Measurements from ENCODE around the gene SPOP. TPM values are rescaled to one million over a fixed set of nuclear protein-coding genes. Genes with fewer than 3 reads are reported as not detected.

Gene SPOP
- total and polyA plus RNA-seq, 9 of the 15 experiments (the other 6 are each of a cell fraction or from before 2014, with no cell fraction given), result 34.2 to 65.9 (median 39.7) TPM

DNA sequence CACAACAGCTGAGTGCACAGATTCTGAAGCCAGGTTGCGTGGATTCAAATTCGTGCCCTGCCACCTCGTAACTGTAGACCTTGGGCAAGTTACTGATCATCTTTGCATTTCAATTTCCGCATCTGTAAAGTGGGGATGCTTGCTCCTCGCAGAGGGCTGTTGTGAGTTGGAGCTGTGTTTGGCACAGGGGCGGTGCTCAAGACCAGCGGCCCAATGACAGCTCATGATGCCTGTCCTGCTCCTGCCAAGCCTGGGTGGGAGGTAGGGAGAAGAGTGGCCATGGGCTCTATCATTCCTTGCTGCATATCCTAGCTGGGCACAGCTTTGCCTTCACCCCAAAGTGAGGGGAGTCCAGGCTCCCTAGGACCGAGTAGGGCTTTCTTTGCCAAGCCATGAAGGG lies 89.6 kb downstream of the SPOP start:
- Histone ChIP-seq H3K4me3 (no peak overlapping the region), H4K20me1 (replicated peaks; ENCODE audit: control insufficient read depth, insufficient read depth, low read length) (0 out of 2 replicates have a peak, but pooled peaks cover 7% of the 10 kb centered on the region), H3K9me1 (ENCODE audit: control insufficient read depth, insufficient read depth, low read length) (no peaks in the 10 kb centered on the region), H3K79me2 (ENCODE audit: control insufficient read depth, insufficient read depth, low read length) (no peaks in the 10 kb centered on the region), H3K27me3 (ENCODE audit: control insufficient read depth in 2 of 2, insufficient read depth in 2 of 2, low read length in 2 of 2) (no peaks in the 10 kb centered on the region), H3K4me2 (ENCODE audit: insufficient read depth, low read length) (no peak overlapping the region), H3K9ac (ENCODE audit: insufficient read depth in 1 of 2, low read depth in 2 of 2, low read length in 2 of 2) (no peak overlapping the region), H3K9me3 (replicated peaks; ENCODE audit: control insufficient read depth, insufficient read depth, low read depth, low read length) (no peaks in the 10 kb centered on the region), H2AFZ (ENCODE audit: low read depth, low read length) (no peak overlapping the region), H3K4me1 (replicated peaks in 1 of 2; ENCODE audit: control insufficient read depth in 2 of 2, insufficient read depth in 2 of 2, low read length in 2 of 2) (no peaks in the 10 kb centered on the region), H3K27ac (ENCODE audit: extremely low read depth, low read depth, low read length) (no peak overlapping the region), H3K36me3 (ENCODE audit: control insufficient read depth, insufficient read depth, low read length) (no peaks in the 10 kb centered on the region)
- no peak for DNase-seq (ENCODE audit: extremely low read depth in 1 of 4, low spot score in 3 of 4)
- ChIA-PET CTCF (ENCODE audit: low intra/inter-chr PET ratio) (no interaction called here), POLR2A (interaction anchor here (2.0 kb wide), 1 partner anchor 9 kb away, joined by 8 read pairs; no protein-coding TSS in a partner anchor)
- no peak for TF ChIP-seq BCLAF1 (IDR thresholded peaks at IDR 0.05; ENCODE audit: borderline replicate concordance in 1 of 2, control insufficient read depth in 1 of 2, low read depth in 2 of 2, low read length in 1 of 2)
- no peak for TF ChIP-seq BRCA1 (IDR thresholded peaks at IDR 0.05)
- no peak for TF ChIP-seq BRCA1 (CRISPR knock-in tag; IDR thresholded peaks at IDR 0.05)
- TF ChIP-seq, protein P1, sequence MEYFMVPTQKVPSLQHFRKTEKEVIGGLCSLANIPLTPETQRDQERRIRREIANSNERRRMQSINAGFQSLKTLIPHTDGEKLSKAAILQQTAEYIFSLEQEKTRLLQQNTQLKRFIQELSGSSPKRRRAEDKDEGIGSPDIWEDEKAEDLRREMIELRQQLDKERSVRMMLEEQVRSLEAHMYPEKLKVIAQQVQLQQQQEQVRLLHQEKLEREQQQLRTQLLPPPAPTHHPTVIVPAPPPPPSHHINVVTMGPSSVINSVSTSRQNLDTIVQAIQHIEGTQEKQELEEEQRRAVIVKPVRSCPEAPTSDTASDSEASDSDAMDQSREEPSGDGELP (CRISPR knock-in tag; IDR thresholded peaks at IDR 0.05; ENCODE audit: borderline replicate concordance), result no peak
- no peak for ATAC-seq
- in situ Hi-C loops (cut with MboI) (no loop called here), intact Hi-C loops (cut with micrococcal nuclease) (no loop called here)
- no TSS peak for BruUV-seq (replicated peaks)
- 65% methylated on average over 8 of the region's 8 CpGs for WGBS (ENCODE audit: insufficient coverage, low coverage, missing lambda C conversion rate)
- FAIRE-seq, result no peak
